Activated naive CD4-positive, alpha-beta T cell treated with anti-CD3 and anti-CD28 coated beads, Interleukin-2, amount 50 U/mL, for 72 hours (primary cell): ENCODE data around the gene TTC9. TPM values are rescaled to one million over a fixed set of nuclear protein-coding genes. Genes with fewer than 3 reads are reported as not detected.
A peak's percentile ranks its signal among the peaks of the same experiment; 100 is the strongest.

ENCODE experiments used
- ATAC-seq, 2 donors: fragments of 150-1000 bp; cut with Tn5 transposase; 2 replicates each; pipeline ENCODE4 v1.10.0; 2021; ENCODE audit warnings: mild to moderate bottlenecking in 2 of 2, moderate library complexity in 2 of 2
- DNase-seq, 2 donors: peaks; one replicate each; pipeline ENCODE4 v3.0.0; 2021 to 2022; ENCODE audit warnings: low spot score in 2 of 2
- H3K27ac Mint-ChIP-seq, 2 donors: one replicate each; pipeline ENCODE4 v1.8.0; 2022; ENCODE audit warnings: mild to moderate bottlenecking in 2 of 2, mixed read lengths in 2 of 2
- H3K36me3 Mint-ChIP-seq, 2 donors: one replicate each; pipeline ENCODE4 v1.8.0; 2022; ENCODE audit warnings: mixed read lengths in 2 of 2
- H3K9me3 Mint-ChIP-seq, 2 donors: one replicate each; pipeline ENCODE4 v1.8.0; 2022; ENCODE audit warnings: mixed read lengths in 2 of 2
- total RNA-seq, 2 donors: library from RNA; stranded (reverse); gene quantifications; one replicate each; pipeline ENCODE4 v1.2.3, GENCODE V29; 2022

Gene TTC9
- total RNA-seq, result 1 to 10 TPM; 6.2 to 6.5 TPM

- Mint-ChIP-seq H3K36me3 (peaks cover 14 to 21% of the 10 kb centered on the region in 2 donors), H3K9me3 (no peaks in the 10 kb centered on the region), H3K27ac (peak within 1 kb of the TSS; percentile 95 to 96)
- DNase-seq (peak in 1 of 2 donors; percentile 33), ATAC-seq (peak; percentile 19 to 24)
Observed at GRCh38 chr14:70641548-70642302, at the start of gene TTC9. Gene TTC9, plus strand, starts transcription at chr14:70641916. Its CDS starts 214 bp downstream, at chr14:70642130.

GRCh38 chr14:70594461-70594860, 47.3 kb upstream of the TTC9 start:
- no peak overlapping the region for H3K27ac Mint-ChIP-seq
- DNase-seq (no peak), ATAC-seq (no peak)
- peaks cover 7 to 8% of the 10 kb centered on the region in 2 donors for H3K36me3 Mint-ChIP-seq
- no peaks in the 10 kb centered on the region for H3K9me3 Mint-ChIP-seq

- Mint-ChIP-seq H3K36me3 (peaks cover 14 to 16% of the 10 kb centered on the region in 2 donors), H3K9me3 (no peaks in the 10 kb centered on the region), H3K27ac (peak overlapping the region in 1 of 2 donors; percentile 24)
- DNase-seq, result no peak
- no peak for ATAC-seq
Observed at GRCh38 chr14:70595443-70596185, 46.1 kb upstream of the TTC9 start.

GRCh38 chr14:70597731-70598130, 44.0 kb upstream of the TTC9 start:
- DNase-seq, result no peak
- no peak for ATAC-seq
- peak overlapping the region in 1 of 2 donors; percentile 81 for H3K27ac Mint-ChIP-seq
- no peaks in the 10 kb centered on the region for H3K9me3 Mint-ChIP-seq
- peaks cover 14 to 16% of the 10 kb centered on the region in 2 donors for H3K36me3 Mint-ChIP-seq

- peak in 1 of 2 donors; percentile 47 for ATAC-seq
- Mint-ChIP-seq H3K27ac (peak overlapping the region; percentile 97 to 99), H3K36me3 (peaks cover 14 to 16% of the 10 kb centered on the region in 2 donors), H3K9me3 (no peaks in the 10 kb centered on the region)
- no peak for DNase-seq
Observed at GRCh38 chr14:70599345-70599744, 42.4 kb upstream of the TTC9 start.

- peak; percentile 83 to 88 for DNase-seq
- Mint-ChIP-seq H3K9me3 (no peaks in the 10 kb centered on the region), H3K36me3 (peaks cover 9% of the 10 kb centered on the region in 2 donors), H3K27ac (peak within 1 kb of the TSS; percentile 97 to 99)
- peak; percentile 100 for ATAC-seq
Observed at GRCh38 chr14:70600382-70601157, 41.1 kb upstream of the TTC9 start, which contains the start of gene MED6. Gene MED6, minus strand, starts transcription at chr14:70600655. Its CDS starts 18 bp downstream, at chr14:70600637.

- Mint-ChIP-seq H3K36me3 (peaks cover 7 to 8% of the 10 kb centered on the region in 2 donors), H3K27ac (peak overlapping the region in 1 of 2 donors; percentile 99), H3K9me3 (no peaks in the 10 kb centered on the region)
- no peak for ATAC-seq
- no peak for DNase-seq
Observed at GRCh38 chr14:70601162-70601561, 40.6 kb upstream of the TTC9 start.

GRCh38 chr14:70602254-70602653, 39.5 kb upstream of the TTC9 start:
- DNase-seq, result no peak
- Mint-ChIP-seq H3K9me3 (no peaks in the 10 kb centered on the region), H3K27ac (no peak overlapping the region), H3K36me3 (peaks cover 7 to 8% of the 10 kb centered on the region in 2 donors)
- ATAC-seq, result no peak

GRCh38 chr14:70611216-70611615, 30.5 kb upstream of the TTC9 start:
- DNase-seq (no peak), ATAC-seq (no peak)
- H3K36me3 Mint-ChIP-seq, result no peaks in the 10 kb centered on the region
- no peak overlapping the region for H3K27ac Mint-ChIP-seq
- H3K9me3 Mint-ChIP-seq, result no peaks in the 10 kb centered on the region

GRCh38 chr14:70616646-70617045, 25.1 kb upstream of the TTC9 start:
- Mint-ChIP-seq H3K9me3 (no peaks in the 10 kb centered on the region), H3K36me3 (no peaks in the 10 kb centered on the region), H3K27ac (no peak overlapping the region)
- ATAC-seq (no peak), DNase-seq (no peak)

GRCh38 chr14:70618314-70618713, 23.4 kb upstream of the TTC9 start:
- Mint-ChIP-seq H3K9me3 (no peaks in the 10 kb centered on the region), H3K27ac (no peak overlapping the region), H3K36me3 (no peaks in the 10 kb centered on the region)
- ATAC-seq, result no peak
- no peak for DNase-seq

GRCh38 chr14:70619708-70620107, 22.0 kb upstream of the TTC9 start:
- no peak for DNase-seq
- Mint-ChIP-seq H3K27ac (no peak overlapping the region), H3K9me3 (no peaks in the 10 kb centered on the region), H3K36me3 (no peaks in the 10 kb centered on the region)
- ATAC-seq, result no peak

- peaks cover 8 to 12% of the 10 kb centered on the region in 2 donors for H3K36me3 Mint-ChIP-seq
- no peak overlapping the region for H3K27ac Mint-ChIP-seq
- peak in 1 of 2 donors; percentile 56 for DNase-seq
- H3K9me3 Mint-ChIP-seq, result peaks cover 7 to 8% of the 10 kb centered on the region in 2 donors
- ATAC-seq, result peak; percentile 66 to 76
Observed at GRCh38 chr14:70622111-70622712, 19.5 kb upstream of the TTC9 start.

GRCh38 chr14:70624972-70625371, 16.7 kb upstream of the TTC9 start:
- peaks cover 10 to 13% of the 10 kb centered on the region in 2 donors for H3K36me3 Mint-ChIP-seq
- no peak overlapping the region for H3K27ac Mint-ChIP-seq
- peaks cover 7 to 8% of the 10 kb centered on the region in 2 donors for H3K9me3 Mint-ChIP-seq
- ATAC-seq (no peak), DNase-seq (no peak)

GRCh38 chr14:70631948-70632347, 9.8 kb upstream of the TTC9 start:
- no peak overlapping the region for H3K27ac Mint-ChIP-seq

GRCh38 chr14:70635971-70636595, 5.6 kb upstream of the TTC9 start:
- DNase-seq (no peak), ATAC-seq (peak; percentile 39 to 78)
- H3K36me3 Mint-ChIP-seq, result peaks cover 5 to 16% of the 10 kb centered on the region in 2 donors
- peaks cover 0 to 4% of the 10 kb centered on the region in 2 donors for H3K9me3 Mint-ChIP-seq
- H3K27ac Mint-ChIP-seq, result peak overlapping the region in 1 of 2 donors; percentile 31

More at GRCh38 chr14:70631948-70632347, 9.8 kb upstream of the TTC9 start:
- no peak for DNase-seq
- H3K36me3 Mint-ChIP-seq, result peaks cover 4 to 19% of the 10 kb centered on the region in 2 donors
- ATAC-seq, result no peak
- H3K9me3 Mint-ChIP-seq, result peaks cover 0 to 4% of the 10 kb centered on the region in 2 donors
